Frontal cortex (tissue), 4 donors: ENCODE measurements around the gene PARD3. TPM values are rescaled to one million over a fixed set of nuclear protein-coding genes. Genes with fewer than 3 reads are reported as not detected.
"Not testable (repeated sequence)": the region's sequence is repeated elsewhere in the genome, so short reads cannot be mapped to it uniquely, and the experiment has no call there.

Source experiments
- DNase-seq, 2 donors: peaks; one replicate each; pipeline ENCODE4 v3.0.0; 2012; ENCODE audit warnings: low spot score in 2 of 2
- FAIRE-seq: peaks from 2 replicates; lab custom pipeline; 2012; peaks lifted over from hg19 to GRCh38; lab: Jason Lieb, UNC
- total RNA-seq: library from RNA; depleted of rRNA; stranded (reverse); fragments of >200 nt; gene quantifications from one replicate; pipeline ENCODE4 v1.2.3, GENCODE V29; 2014
- donor health status: control.
- donor health status: control.
- donor health status: control.

PARD3 gene
- total RNA-seq, 1 donor from 2014 or later: 27.7 TPM

- FAIRE-seq (no peak), DNase-seq (no peak)
These were observed 534.3 kb downstream of the PARD3 start for GRCh38 chr10:34280599-34281374.

- FAIRE-seq: no peak
- DNase-seq: no peak
These were observed 539.4 kb downstream of the PARD3 start for GRCh38 chr10:34275626-34276130.

- no peak for FAIRE-seq
- no peak for DNase-seq
These were observed 540.2 kb downstream of the PARD3 start for GRCh38 chr10:34274906-34275305.

GRCh38 chr10:34273340-34273739 is 541.8 kb downstream of the PARD3 start:
- no peak for FAIRE-seq

GRCh38 chr10:34272316-34272715 is 542.8 kb downstream of the PARD3 start:
- no peak for DNase-seq
- no peak for FAIRE-seq

More at GRCh38 chr10:34273340-34273739, 541.8 kb downstream of the PARD3 start:
- DNase-seq: no peak

- not testable (repeated sequence) for FAIRE-seq, DNase-seq
These were observed 546.7 kb downstream of the PARD3 start for GRCh38 chr10:34268410-34268809.

GRCh38 chr10:34262985-34263384 is 552.1 kb downstream of the PARD3 start:
- no peak for FAIRE-seq
- no peak for DNase-seq

- DNase-seq: no peak
- FAIRE-seq: no peak
These were observed 554.2 kb downstream of the PARD3 start for GRCh38 chr10:34260904-34261303.

GRCh38 chr10:34256216-34256615 is 558.9 kb downstream of the PARD3 start:
- DNase-seq (no peak), FAIRE-seq (no peak)

- DNase-seq: no peak
- no peak for FAIRE-seq
These were observed 560.1 kb downstream of the PARD3 start for GRCh38 chr10:34255035-34255434.

- no peak for DNase-seq
- FAIRE-seq: no peak
These were observed 560.5 kb downstream of the PARD3 start for GRCh38 chr10:34254596-34254995.

GRCh38 chr10:34252111-34252510 is 563.0 kb downstream of the PARD3 start:
- no peak for DNase-seq

GRCh38 chr10:34251177-34251576 is 563.9 kb downstream of the PARD3 start:
- FAIRE-seq (no peak), DNase-seq (no peak)

More at GRCh38 chr10:34252111-34252510, 563.0 kb downstream of the PARD3 start:
- no peak for FAIRE-seq

- no peak for FAIRE-seq
- DNase-seq: no peak
These were observed 564.4 kb downstream of the PARD3 start for GRCh38 chr10:34250722-34251121.

GRCh38 chr10:34249634-34250033 is 565.5 kb downstream of the PARD3 start:
- FAIRE-seq (no peak), DNase-seq (no peak)

GRCh38 chr10:34247560-34247959 is 567.5 kb downstream of the PARD3 start:
- no peak for FAIRE-seq
- DNase-seq: no peak

- FAIRE-seq (no peak), DNase-seq (no peak)
These were observed 570.2 kb downstream of the PARD3 start for GRCh38 chr10:34244756-34245484.

GRCh38 chr10:34241226-34242000 is 573.7 kb downstream of the PARD3 start:
- no peak for FAIRE-seq
- no peak for DNase-seq

GRCh38 chr10:34240039-34240438 is 575.1 kb downstream of the PARD3 start:
- DNase-seq (no peak), FAIRE-seq (no peak)

GRCh38 chr10:34237898-34238455 is 577.1 kb downstream of the PARD3 start:
- FAIRE-seq (no peak), DNase-seq (no peak)
